ENCODE data around the gene RGS3. TPM values are rescaled to one million over a fixed set of nuclear protein-coding genes. Genes with fewer than 3 reads are reported as not detected.
A peak's percentile ranks its signal among the peaks of the same experiment; 100 is the strongest.

The RGS3 gene
- total RNA-seq, 2 donors from 2014 or later: 25.7 to 96.9 TPM

DNA sequence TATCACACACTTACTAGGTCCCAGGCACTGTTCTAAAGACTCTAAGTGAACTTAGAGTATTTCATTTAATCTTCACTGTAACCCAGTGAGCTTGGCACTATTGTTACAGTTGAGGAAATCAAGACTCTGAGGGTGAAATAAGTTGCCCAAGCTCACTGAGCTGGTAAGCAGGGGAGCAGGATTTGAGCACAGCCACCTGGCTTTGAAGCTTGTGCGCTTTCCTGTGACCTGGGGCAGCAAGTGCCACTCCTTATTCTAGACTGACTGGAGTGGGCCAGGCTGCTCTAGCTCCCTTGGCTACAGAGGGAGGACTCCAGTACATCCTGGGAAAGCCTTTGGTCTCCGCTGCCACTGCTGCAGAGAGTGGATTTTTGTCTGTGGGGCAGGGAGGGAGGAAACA, 50.0 kb downstream of the RGS3 start:
- no peak for DNase-seq
- WGBS, 2 donors: 78% methylated on average over 2 of the region's 2 CpGs; no CpG with 5 or more reads in 1 of the 2 donors
- Histone ChIP-seq H3K9me3 (no peaks in the 10 kb centered on the region), H3K4me3 (no peak overlapping the region), H3K27ac (peak overlapping the region in 2 of 4 donors; percentile 17 to 35), H3K27me3 (no peaks in the 10 kb centered on the region), H3K36me3 (replicated peaks in 1 of 2; ENCODE audit: insufficient read depth in 1 of 2, low read depth in 2 of 2) (no peaks in the 10 kb centered on the region), H3K4me1 (peaks cover 22% of the 10 kb centered on the region)
- ATAC-seq: no peak
- TF ChIP-seq, protein P1, sequence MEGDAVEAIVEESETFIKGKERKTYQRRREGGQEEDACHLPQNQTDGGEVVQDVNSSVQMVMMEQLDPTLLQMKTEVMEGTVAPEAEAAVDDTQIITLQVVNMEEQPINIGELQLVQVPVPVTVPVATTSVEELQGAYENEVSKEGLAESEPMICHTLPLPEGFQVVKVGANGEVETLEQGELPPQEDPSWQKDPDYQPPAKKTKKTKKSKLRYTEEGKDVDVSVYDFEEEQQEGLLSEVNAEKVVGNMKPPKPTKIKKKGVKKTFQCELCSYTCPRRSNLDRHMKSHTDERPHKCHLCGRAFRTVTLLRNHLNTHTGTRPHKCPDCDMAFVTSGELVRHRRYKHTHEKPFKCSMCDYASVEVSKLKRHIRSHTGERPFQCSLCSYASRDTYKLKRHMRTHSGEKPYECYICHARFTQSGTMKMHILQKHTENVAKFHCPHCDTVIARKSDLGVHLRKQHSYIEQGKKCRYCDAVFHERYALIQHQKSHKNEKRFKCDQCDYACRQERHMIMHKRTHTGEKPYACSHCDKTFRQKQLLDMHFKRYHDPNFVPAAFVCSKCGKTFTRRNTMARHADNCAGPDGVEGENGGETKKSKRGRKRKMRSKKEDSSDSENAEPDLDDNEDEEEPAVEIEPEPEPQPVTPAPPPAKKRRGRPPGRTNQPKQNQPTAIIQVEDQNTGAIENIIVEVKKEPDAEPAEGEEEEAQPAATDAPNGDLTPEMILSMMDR (IDR thresholded peaks at IDR 0.05): no peak
- TF ChIP-seq POLR2A (IDR thresholded peaks at IDR 0.05): no peak
- intact Hi-C loops (cut with DNase I): no loop called here

DNA sequence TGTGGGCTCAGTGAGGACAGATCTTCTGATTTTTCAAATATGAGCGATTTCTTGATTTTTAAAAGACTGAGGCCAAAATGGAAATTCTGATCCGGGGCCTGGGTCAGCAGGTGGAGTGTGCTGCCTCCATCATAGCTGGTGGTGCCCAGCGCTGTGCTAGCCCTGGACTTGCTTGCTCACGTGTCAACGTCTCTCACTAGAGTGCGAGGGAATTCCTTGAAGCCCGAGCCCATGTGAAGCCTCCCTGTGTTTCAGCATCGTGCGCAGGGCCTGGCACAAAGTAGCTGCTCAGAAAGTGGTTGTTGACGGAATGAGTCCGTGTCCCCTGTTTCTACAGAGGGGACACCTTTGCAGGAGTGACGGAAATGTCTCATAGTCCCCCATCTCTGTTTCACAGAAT, 50.5 kb downstream of the RGS3 start:
- DNase-seq: no peak
- Histone ChIP-seq H3K9me3 (no peaks in the 10 kb centered on the region), H3K36me3 (replicated peaks in 1 of 2; ENCODE audit: insufficient read depth in 1 of 2, low read depth in 2 of 2) (no peaks in the 10 kb centered on the region), H3K27me3 (no peaks in the 10 kb centered on the region), H3K27ac (peak overlapping the region; percentile 6 to 43 (median 26)), H3K4me1 (peaks cover 23% of the 10 kb centered on the region), H3K4me3 (no peak overlapping the region)
- ATAC-seq: no peak
- 88 to 94% methylated on average over 12 of the region's 12 CpGs for WGBS, 2 donors
- intact Hi-C loops (cut with DNase I): no loop called here
- TF ChIP-seq, protein P1 (IDR thresholded peaks at IDR 0.05): no peak
- no peak for TF ChIP-seq POLR2A (IDR thresholded peaks at IDR 0.05)

DNA sequence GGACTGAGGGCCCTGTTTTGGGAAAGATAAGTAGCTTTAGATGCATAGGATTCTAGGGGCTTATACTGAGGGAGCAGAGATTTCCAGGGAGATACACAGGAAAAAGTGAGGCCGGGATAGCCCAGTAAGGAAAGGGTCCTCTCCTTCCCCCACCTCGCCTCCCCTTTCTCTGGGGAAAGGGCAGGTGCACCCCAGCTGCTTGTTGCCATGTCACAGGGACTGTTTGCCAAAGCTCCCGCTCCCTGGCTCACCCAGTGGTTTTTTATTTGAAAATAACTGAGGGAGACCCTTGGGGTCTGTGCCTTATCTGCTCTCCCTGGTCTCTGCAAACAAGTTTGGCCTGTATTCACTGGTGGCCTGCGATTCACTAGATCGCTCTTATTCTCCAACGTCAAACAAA, 51.2 kb downstream of the RGS3 start:
- no peaks in the 10 kb centered on the region for H3K36me3 ChIP-seq (replicated peaks in 1 of 2; ENCODE audit: insufficient read depth in 1 of 2, low read depth in 2 of 2)
- ATAC-seq (peak; percentile 23), DNase-seq (peak; percentile 35 to 81 (median 60))
- no peaks in the 10 kb centered on the region for H3K27me3 ChIP-seq
- peaks cover 30% of the 10 kb centered on the region for H3K4me1 ChIP-seq
- H3K27ac ChIP-seq: peak overlapping the region in 3 of 4 donors; percentile 6 to 43 (median 35)
- H3K9me3 ChIP-seq: no peaks in the 10 kb centered on the region
- intact Hi-C loops (cut with DNase I): no loop called here
- no peak overlapping the region for H3K4me3 ChIP-seq
- TF ChIP-seq, protein P1 (IDR thresholded peaks at IDR 0.05): no peak
- TF ChIP-seq POLR2A (IDR thresholded peaks at IDR 0.05): no peak
- 41 to 48% methylated on average over 6 of the region's 6 CpGs for WGBS, 2 donors

DNA sequence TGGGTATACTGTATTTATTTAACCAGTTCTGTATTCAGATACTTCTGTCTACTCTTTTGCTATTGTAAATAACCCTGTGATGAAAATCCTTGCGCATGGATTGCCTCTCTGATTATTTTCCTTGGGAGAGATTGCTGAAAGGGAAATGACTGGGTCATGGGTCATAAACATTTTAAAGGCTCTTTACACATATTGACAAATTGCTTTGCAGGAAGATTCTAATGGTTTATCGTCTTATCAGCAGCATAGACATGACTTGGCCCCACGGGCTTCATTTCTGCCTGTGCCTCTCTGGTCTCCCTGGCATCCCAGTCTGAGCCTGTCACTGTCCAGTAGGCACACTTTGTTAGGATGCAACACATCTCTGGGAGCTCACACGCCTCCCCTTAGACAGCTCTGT, 52.3 kb downstream of the RGS3 start:
- no peaks in the 10 kb centered on the region for H3K36me3 ChIP-seq (replicated peaks in 1 of 2; ENCODE audit: insufficient read depth in 1 of 2, low read depth in 2 of 2)
- H3K4me3 ChIP-seq: no peak overlapping the region
- intact Hi-C loops (cut with DNase I): no loop called here
- TF ChIP-seq, protein P1 (IDR thresholded peaks at IDR 0.05): no peak
- TF ChIP-seq POLR2A (IDR thresholded peaks at IDR 0.05): no peak
- no peaks in the 10 kb centered on the region for H3K27me3 ChIP-seq
- H3K9me3 ChIP-seq: no peaks in the 10 kb centered on the region
- no peak overlapping the region for H3K27ac ChIP-seq
- 75 to 88% methylated on average over 4 of the region's 4 CpGs for WGBS, 2 donors
- peaks cover 33% of the 10 kb centered on the region for H3K4me1 ChIP-seq
- DNase-seq (no peak), ATAC-seq (no peak)

DNA sequence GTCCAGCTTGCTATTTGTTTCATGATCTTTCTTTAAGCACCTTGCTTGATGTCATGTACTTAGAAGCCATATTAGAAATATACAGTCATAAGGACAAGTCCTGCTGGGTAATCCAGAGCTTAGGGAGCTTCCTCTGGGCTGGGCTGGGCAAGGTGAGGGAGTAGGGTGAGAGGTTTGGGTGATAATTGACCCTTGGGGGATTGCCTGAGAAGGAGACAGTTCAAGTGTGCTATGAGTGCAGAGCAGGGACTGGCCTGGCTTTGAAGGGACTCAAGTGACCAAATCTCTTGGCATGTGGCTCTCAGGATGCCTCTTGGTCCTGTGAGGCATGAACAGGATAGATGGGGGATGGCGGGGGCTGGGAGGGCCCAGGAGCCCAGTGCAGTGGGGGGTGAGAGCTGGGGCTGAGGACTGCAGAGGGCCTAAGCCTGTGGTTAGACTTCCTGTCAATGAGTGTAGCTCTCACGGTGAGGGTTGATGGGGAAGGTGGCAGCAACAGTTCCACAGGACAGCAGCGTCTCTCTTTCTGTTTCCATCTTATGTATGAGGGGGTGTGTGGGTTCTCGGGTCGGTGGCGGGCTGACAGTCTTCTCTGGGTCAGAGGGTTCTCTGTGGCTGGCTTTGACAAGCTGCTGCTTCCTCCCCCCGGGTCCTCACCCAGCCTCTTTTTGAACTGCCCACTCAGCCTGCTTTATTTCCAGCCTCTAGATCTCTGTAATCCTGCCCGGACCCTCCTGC, 53.5 kb downstream of the RGS3 start:
- Histone ChIP-seq H3K27me3 (no peaks in the 10 kb centered on the region), H3K36me3 (replicated peaks in 1 of 2; ENCODE audit: insufficient read depth in 1 of 2, low read depth in 2 of 2) (no peaks in the 10 kb centered on the region), H3K9me3 (no peaks in the 10 kb centered on the region), H3K27ac (no peak overlapping the region), H3K4me3 (no peak overlapping the region), H3K4me1 (peaks cover 22% of the 10 kb centered on the region)
- no peak for DNase-seq
- no peak for ATAC-seq
- intact Hi-C loops (cut with DNase I): no loop called here
- TF ChIP-seq POLR2A (IDR thresholded peaks at IDR 0.05): no peak
- TF ChIP-seq, protein P1 (IDR thresholded peaks at IDR 0.05): no peak
- 83 to 86% methylated on average over 8 of the region's 8 CpGs for WGBS, 2 donors
